Fibroblast of pulmonary artery (primary cell): ENCODE results near the gene TRIM60.
"Not testable (repeated sequence)": the region's sequence is repeated elsewhere in the genome, so short reads cannot be mapped to it uniquely, and the experiment has no call there.

Experiments
- DNase-seq: peaks from one replicate; pipeline ENCODE4 v3.0.0-alpha.2; 2010; ENCODE audit warnings: low read depth
- H3K4me3 ChIP-seq: replicated peaks from 2 replicates; pipeline ENCODE4 v1.5.1; 2011; ENCODE audit warnings: low read depth, mild to moderate bottlenecking, control low read depth, low read length, moderate library complexity
- TF ChIP-seq, protein P1 (sequence below): IDR thresholded peaks from 2 replicates; pipeline ENCODE4 v1.5.1; 2011; ENCODE audit warnings: mild to moderate bottlenecking, control low read depth, low read length, inconsistent platforms; ENCODE audit errors: missing control alignments

The TRIM60 gene

DNA sequence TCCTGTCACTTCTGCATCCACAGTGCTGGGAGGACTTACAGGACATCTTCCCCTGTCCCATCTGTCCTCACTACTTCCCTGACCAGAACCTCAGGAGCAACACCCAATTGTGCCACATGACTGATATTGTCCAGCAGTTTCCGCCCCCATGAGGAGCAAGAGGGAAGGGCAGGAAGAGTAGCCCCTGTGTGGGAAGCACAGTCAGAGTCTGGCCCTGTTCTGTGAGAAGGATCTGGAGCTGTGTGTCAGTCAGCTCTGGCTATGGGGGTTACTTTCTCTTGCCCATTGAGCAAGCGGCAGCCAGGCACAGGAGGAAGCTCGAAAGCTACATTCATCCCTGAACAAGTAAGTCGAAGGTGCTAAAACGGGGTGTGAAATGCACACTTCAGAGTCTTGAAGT lies 14.8 kb upstream of the TRIM60 start:
- no peak overlapping the region for H3K4me3 ChIP-seq
- DNase-seq = peak; percentile 1
- TF ChIP-seq, protein P1, sequence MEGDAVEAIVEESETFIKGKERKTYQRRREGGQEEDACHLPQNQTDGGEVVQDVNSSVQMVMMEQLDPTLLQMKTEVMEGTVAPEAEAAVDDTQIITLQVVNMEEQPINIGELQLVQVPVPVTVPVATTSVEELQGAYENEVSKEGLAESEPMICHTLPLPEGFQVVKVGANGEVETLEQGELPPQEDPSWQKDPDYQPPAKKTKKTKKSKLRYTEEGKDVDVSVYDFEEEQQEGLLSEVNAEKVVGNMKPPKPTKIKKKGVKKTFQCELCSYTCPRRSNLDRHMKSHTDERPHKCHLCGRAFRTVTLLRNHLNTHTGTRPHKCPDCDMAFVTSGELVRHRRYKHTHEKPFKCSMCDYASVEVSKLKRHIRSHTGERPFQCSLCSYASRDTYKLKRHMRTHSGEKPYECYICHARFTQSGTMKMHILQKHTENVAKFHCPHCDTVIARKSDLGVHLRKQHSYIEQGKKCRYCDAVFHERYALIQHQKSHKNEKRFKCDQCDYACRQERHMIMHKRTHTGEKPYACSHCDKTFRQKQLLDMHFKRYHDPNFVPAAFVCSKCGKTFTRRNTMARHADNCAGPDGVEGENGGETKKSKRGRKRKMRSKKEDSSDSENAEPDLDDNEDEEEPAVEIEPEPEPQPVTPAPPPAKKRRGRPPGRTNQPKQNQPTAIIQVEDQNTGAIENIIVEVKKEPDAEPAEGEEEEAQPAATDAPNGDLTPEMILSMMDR = peak; percentile 17

- not testable (repeated sequence) for DNase-seq, H3K4me3 ChIP-seq
These were observed 11.8 kb upstream of the TRIM60 start for GRCh38 chr4:165019995-165020394.

DNA sequence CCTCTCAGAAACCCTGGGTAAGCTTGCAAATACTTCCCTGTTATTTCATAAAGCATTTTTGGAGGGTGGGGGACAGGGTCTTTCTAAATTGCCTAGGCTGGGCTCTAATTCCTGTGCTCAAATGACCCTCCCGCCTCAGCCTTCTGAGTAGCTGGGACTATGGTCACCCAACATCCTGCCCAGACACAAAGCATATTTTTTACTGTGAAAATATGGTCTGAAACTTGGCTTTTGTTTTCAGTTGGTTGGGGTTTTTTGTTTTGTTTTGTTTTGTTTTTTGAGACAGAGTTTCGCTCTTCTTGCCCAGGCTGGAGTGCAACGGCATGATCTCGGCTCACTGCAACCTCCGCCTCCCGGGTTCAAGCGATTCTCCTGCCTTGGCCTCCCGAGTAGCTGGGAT lies 6.0 kb upstream of the TRIM60 start:
- H3K4me3 ChIP-seq, DNase-seq: not testable (repeated sequence)

- TF ChIP-seq, protein P1 = no peak
- peak; percentile 9 for DNase-seq
- H3K4me3 ChIP-seq = no peak overlapping the region
These were observed 3.9 kb upstream of the TRIM60 start for GRCh38 chr4:165027762-165028402.

DNA sequence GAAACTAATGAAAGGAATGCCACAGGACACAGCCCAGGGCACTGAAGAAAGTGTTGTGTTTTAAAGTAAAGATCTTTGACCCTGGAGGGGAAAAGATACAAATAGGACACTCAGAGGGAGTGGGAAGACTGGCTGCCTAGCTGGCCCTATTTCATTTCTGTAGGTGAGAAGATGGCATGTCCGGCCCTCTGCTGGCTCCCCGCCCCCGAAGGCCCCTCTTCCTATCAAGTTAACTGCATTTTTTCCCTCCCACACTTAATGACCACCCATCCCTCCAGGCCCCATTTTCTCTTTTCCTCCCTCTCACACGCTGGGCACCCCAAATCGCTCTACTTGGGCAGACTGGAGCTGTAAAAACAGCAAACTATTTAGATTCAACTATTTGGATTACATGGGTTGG lies 16.4 kb downstream of the TRIM60 start:
- TF ChIP-seq, protein P1 = no peak
- DNase-seq = no peak
- no peak overlapping the region for H3K4me3 ChIP-seq

GRCh38 chr4:165052627-165053026 lies 20.8 kb downstream of the TRIM60 start:
- H3K4me3 ChIP-seq = no peak overlapping the region
- DNase-seq = no peak
- TF ChIP-seq, protein P1 = no peak

DNA sequence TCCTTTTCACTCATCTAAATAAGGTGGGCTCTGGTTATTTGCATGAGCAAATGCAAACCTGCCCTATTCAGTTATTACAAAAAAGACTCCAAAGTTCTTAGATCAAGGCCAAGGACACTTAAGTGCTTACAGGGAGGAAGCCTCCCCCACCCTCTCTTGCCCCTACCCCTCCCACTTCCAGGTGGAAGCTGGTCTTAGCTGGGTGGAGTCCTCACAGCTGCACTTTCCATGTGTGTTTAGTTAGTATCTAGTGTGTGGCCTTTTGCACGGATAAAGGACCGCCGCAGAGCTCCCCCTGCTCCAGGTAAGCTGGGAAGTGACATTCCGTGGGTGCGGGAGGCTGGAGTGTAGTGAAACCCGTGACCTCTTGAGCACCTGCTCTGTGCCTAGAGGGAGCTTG lies 21.8 kb downstream of the TRIM60 start, which contains the start of gene TRIM75:
TSS of gene TRIM75 (plus strand) at position 222 of the 400 bp plus-strand sequence. CDS start 5,282 bp downstream, outside the sequence.
- DNase-seq = no peak
- TF ChIP-seq, protein P1 = no peak
- no peak within 1 kb of the TSS for H3K4me3 ChIP-seq

DNA sequence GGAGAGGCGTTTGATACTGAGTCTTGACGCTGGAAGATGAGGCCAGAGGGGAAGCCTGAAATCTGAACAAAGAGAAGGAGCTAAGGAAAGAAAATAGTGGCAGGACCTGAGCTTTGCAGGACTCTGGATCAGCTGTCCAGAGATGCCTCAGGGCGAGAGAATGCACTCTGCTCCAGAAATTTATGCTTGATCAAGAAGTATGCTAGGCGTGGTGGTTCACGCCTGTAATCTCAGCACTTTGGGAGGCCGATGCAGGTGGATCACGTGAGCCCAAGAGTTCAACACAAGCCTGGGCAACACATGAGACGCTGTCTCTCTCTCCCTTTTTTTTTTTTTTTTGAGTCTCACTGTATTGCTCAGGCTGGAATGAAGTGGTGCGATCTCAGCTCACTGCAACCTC lies 23.8 kb downstream of the TRIM60 start:
- no peak for DNase-seq
- TF ChIP-seq, protein P1 = no peak

More for the DNA sequence above, 23.8 kb downstream of the TRIM60 start:
- no peak overlapping the region for H3K4me3 ChIP-seq
